ENCODE results near the gene AMBN. TPM values are rescaled to one million over a fixed set of nuclear protein-coding genes. Genes with fewer than 3 reads are reported as not detected.
"Not testable (repeated sequence)": the region's sequence is repeated elsewhere in the genome, so short reads cannot be mapped to it uniquely, and the experiment has no call there.

AMBN gene
- polyA plus RNA-seq, 10 donors: 0.08 TPM; not detected in 9

DNA sequence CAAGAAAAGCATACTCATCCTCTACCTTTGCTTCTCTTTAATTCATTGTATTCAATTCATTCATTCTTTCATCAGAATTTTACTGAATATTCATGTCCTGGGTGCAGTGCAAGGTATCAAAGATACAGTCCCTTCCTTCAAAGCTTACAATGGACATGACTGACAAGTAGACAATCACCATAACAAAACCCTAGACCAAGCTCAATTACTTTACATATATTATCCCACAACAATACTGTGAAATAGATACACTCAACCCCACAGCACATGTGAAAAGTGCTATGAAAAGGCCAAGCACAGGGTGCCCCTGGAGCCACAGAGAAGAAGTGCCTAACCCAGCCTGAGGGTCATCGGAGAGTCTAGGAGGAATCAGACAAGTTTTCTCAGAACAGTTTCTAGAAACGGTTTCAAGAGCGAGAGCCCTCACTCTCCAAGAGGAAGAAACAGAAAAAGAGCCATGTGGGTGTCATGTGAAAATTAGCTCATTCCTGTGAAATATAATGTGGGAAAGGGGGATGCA is 15.3 kb downstream of the AMBN start:
- no peak for DNase-seq

DNA sequence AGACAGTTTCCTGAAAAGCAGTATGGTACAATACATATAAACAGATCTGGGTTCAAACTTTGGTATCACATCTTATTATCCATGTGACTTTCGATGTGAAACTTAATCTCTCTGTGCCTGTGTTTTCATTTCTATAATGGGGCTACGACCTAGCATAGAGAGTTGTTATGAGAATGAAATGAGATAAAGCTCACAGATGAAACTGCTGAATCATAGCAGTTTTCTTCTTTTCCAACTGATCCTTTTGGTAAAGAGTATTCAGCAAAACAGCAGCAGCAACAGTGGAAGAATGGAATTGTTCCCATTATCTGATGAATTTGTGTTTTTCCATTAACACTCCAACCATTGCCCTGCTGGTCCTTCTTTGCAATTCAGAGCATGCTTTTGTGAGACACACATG is 16.3 kb downstream of the AMBN start:
- DNase-seq: no peak

DNA sequence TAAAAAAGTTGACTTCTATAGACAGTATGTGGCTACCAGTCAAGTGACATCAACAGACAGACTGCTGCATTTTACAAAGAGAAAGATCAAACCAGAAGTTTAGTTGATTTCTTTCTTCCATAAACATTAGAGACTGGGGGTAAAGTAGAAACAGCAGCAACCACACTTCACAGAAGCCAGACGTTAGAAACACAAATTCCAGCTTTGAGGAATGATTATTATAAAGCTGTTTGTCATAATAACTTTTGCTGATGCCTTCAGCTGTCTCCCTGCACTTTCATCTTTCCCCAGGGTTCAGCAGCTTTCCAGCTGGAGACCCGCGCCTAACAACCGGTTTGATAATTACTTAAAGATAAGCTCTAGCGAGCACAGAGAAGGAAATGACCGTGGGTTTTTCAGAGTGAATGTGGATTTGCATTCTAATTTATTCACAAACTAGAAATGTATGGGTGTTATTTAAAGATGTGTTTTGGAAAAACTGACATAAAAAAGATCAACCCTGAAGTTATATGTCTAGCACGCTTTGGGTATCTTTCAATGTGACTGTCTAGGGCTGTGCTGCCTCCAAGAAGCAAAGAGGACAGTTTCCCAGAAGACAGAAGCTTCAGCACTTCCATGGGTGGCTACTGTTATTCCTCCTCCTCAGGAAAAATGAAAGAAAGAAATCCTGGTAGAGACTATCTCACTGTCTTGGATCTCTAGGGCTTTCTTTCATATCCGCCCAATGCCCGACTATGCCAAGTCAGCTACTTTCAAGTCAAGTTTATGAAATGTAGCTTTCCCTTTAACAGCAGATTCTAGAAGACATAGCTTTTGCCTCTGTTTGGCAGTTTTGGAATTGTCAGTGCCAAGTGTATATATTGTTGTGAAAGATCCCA is 21.5 kb downstream of the AMBN start:
- DNase-seq: peak in 1 of 3 donors; percentile 12

DNA sequence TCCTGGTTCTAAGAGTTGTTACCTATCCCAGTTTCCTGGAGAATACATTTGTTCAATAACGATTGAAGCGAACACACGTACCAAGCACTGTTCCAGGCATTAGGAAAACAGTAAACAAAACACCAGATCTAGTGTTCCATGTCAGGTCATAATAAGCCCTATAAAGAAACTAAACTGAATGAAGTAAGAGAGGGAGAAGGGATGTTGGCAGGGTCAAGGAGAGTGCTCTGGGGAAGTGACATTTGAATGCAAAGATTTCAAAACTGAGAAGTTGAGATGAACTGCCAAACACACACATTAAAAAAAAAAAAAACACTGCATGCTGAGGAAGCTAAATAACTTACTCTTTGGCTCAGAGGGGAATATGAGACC is 22.1 kb downstream of the AMBN start:
- no peak for DNase-seq

DNA sequence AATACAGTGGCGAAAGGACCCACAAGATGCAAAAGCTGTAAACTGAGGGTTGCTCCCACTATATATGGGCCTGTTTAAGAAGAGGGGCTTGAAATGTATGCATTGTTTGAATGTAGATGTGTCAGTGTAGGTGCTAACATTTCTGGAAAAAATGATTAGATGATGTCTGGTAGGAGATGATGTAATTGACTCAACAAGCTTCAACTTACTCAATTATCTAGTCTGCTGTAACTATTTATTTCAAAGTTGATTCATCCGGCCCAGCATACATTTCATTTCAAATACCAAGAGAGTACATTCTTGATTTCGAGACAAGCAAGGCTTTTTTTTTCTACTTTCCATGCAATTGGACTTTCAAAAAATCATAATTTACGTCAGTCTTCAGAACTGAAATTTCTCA is 27.2 kb downstream of the AMBN start:
- DNase-seq: no peak

DNA sequence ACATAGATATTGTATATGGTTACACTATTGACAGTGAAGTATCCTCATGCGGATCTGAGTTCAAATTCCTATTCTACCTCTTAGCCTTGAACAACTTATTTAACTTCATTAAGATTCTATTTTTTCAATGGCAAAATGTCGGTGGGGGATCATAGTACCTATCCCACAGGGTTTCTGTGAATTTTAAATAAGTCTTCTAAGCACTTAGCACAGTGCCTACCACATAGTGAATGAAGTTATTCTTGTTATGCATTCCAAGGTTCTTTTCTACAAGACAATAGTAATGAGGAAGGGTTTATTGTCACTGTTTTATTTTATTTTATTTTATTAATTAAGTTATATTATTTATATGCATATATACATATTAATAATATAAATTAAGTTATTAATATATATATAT is 27.7 kb downstream of the AMBN start:
- DNase-seq: no peak

DNA sequence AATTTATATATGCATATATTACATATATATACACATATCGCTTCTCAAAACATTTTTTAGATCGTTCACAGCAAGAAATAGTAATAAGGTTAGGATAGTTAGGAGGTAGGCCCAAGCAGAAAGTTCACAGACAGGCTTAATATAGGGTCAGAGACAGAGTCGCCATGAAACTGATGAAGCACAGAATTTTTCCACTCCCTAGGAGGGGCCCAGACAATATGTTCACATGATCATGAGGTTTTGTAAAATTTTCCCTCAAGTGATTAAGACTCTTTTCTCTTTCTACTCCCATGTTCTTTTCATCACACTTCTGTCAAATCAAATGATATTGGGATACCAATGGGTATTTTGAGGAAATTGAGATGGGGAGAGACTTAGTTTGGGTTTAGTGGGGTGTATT is 31.3 kb downstream of the AMBN start:
- DNase-seq: no peak

DNA sequence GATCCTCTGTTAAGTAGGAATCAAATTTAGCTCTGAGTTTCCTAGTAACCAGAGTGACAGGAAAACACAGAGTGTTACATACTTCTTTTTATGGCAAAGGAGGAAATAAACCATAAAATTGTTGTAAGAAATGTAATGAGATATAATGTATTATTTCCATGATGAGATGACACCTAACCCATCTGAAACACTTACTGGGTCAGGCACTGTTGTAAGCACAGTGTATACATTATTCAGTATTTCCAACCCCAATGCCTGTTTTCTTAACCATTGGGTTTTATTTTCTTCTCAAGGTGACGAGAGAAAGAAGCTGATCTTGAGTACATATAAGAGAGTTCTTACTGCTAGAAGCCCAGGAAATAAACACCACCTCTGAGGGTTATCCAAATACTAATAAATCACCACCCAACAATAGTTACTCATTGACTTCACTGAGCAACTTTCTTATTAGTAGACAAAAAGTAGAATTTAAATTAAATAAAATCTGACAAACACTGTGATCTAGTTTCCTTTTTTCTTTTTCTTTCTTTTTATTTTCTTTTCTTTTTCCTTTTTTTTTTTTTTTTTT is 32.3 kb downstream of the AMBN start:
- no peak for DNase-seq

DNA sequence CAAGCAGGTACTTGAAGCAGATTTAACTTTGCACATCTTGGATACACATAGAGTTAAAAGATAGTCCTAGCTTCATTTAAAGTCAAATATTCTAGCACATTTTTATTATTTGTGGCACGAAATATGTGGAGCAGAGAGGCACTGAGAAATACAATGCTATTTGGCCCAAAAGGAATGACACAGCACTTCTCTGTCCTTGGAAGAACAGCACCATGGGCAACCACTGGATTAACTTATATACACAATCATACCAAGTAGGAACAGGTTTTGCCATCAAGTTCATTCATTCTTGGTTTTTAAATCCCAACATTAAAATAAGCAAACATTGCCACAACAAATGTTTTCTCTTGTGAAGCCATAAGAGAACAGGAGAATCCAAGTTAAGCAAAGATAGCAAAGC is 35.6 kb downstream of the AMBN start:
- no peak for DNase-seq

DNA sequence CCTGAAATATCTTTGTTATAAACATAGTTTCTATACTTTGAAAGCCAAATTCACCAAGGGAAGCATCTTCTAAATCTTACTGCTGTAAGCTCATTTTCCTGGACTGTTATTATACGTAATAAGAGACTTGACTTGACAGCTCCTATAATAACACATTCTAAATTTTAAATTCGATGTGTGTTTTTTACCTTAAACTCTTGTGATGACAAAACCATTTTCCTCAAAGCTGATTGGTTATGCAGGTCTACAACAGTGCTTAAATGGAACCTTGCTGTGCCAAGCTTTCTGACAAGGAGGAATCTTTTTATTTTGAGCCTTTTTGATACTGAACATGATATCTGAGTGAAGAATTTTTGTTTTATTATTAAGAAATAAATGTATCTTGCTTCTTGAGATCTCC is 36.4 kb downstream of the AMBN start, which contains the start of gene ENAM:
ENAM (plus strand) TSS at position 301 of the 400 bp plus-strand sequence. CDS start 757 bp downstream, outside the sequence.
- no peak for DNase-seq

DNA sequence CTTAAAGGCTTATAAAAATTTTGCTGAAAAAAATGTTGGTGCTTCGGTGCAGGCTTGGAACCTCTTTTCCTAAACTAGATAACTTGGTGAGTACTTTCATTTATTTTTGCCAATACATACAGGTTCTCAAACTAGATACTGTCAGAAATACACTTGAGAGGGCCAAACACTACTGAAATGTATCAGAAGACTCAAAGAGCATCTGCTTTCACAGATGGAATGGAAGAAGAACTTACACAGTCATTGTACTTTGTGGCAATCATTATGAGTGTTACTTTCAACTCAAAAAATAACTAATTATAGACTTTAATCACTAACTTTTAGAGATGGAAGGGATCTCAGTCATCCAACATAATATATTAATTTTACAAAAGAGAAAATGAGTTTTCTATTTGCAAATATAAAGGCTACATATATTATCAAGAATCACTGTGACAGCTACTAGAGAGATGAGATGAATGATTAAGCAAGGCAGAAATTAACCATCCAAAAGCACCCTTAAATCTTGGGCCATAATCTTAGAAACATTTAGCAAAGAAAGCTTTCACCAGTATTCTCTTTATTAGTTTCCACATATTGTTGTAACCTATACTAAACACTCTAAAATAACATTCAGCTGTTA is 37.5 kb downstream of the AMBN start:
- no peak for DNase-seq

DNA sequence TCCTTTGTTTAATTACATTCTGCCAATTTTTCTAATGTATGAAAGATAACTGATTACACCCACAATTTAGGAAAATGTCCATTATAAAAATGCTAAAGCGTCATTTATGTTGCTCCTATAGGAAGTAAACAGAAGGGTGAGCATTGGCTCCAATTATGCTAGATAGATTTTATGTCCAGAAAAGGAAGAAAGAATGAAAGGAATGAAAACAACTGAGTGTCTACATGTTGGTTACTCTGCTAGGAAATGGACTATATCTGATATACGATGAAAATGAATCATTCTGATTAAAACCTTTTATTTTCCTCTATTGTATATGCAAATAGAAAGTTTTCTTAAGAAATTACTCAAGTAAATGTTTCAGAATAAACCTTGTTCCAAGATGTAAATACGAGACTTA is 38.1 kb downstream of the AMBN start:
- no peak for DNase-seq

DNA sequence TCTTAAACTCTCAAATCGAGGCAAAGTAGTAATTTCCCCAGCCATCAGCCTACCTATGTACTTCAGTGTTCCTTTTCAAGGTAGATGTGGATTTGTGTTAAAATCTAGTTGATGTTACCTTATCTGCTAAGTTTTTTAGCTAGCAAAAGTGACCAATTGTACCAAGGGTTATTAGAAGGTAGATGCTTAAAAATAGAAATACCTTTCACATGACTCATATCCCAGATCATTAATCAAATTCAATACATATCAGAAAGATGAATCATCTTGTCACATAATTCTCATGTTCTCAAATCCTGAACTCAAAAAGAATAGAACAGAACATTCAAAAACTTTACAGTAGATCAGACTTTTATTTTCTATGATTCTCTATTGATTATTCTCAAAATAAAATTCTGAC is 40.0 kb downstream of the AMBN start:
- DNase-seq: peak in 1 of 3 donors; percentile 23

DNA sequence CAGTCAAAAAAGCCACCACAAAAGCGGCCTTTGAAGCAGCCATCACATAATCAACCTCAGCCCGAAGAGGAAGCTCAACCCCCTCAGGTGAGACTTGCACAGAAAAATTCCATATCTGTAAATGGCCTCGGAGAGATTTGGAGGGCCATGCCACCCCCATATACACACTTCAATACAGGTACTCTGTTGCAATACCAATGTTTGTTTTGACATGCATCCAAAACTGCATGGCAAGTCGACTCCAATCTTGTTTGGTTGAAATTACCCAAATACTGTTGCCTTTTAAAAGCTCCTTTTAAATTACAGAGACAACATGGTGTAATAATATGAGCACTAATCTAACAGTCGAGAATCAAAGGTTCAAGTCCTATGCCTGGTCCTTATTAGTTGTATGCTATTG is 42.4 kb downstream of the AMBN start:
- no peak for DNase-seq

DNA sequence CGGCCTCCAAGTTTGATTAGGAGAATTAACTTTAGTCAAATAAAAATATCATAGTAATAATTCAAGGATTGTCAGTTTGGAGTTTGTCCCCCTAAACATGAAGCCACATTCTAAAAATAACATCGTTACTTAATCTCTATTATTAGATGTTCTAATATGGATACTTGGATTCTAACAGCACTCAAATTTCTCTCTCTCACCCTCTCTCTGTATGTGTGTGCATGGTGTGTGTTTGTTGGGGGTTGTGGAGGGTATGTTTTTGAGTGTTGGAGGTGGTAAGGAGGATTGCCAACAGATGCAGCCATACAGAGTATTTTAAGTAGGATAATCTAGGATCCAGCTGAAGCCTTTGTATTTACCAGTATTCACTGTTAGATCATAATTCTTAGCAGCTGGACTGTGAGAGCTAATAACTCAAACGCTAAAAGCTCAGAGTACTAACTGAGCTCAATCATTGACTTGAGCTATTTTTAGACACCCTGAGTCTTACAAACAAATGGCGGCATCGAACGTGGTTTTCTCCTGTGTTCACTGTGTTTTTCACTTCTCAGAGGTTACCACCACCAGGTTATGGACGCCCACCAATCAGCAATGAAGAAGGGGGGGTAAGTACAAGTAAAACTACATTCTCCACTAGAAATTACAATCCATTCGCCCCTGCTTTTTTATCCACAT is 45.3 kb downstream of the AMBN start:
- DNase-seq: peak in 2 of 3 donors; percentile 13 to 14

DNA sequence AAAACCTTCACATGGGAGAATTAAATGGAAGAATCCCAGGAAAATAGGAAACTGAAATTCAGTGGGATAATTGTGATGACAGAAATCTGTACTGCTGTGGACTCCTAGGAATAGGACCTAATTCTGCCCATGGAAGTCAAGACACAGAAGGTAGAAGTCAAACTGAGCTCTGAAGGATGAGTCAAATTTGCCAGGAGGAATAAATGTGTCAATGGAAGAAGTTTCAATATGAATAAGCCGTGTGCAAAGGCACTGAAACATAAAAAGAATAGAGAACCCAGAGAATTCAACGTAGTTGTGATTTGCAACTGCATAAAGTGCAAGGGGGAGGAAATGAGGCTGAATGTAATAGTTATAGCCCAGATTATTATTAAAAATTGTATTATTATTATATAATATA is 48.1 kb downstream of the AMBN start:
- DNase-seq: no peak

DNA sequence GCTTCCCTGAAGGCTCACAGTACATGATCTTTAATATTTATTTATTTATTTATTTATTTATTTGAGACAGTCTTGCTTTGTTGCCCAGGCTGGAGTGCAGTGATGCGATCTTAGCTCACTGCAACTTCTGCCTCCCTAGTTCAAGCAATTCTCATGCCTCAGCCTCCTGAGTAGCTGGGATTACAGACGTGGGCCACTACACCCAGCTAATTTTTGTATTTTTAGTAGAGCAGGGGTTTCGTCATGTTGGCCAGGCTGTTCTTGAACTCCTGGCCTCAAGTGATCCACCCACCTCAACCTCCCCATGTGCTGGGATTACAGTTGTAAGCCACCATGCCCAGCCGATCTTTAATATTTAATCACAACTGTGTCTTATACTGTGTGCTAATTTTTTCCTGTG is 58.7 kb downstream of the AMBN start:
- not testable (repeated sequence) for DNase-seq

DNA sequence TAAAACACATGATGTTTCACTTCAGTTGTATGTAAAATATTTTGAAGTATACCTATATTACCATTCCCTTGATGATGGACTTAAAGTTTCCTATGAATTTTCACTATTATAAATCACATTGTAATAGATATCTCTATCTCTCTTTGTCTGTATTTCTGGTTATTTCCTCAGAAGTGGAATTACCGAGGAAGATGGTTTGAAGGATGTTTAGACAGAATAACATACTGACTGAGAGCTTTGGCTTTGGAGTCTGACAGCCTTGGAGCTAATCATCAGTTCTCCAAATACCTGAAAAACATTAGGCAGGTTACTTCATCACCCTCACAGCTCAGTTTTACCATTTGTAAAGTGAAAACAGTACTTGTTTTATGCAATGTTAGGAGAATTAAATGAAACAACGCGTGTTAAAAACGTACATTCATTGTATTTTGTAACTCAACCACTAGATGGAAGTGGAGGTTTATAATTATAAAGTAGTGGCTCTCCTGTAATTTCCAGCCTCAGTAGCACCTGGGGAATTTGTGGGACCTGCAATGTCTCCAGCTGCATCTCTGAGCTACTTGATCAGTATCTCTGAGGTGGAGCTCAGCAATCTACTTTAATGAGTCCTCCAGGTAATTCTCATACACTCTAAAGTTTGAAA is 59.9 kb downstream of the AMBN start:
- peak; percentile 16 to 56 (median 16) for DNase-seq

DNA sequence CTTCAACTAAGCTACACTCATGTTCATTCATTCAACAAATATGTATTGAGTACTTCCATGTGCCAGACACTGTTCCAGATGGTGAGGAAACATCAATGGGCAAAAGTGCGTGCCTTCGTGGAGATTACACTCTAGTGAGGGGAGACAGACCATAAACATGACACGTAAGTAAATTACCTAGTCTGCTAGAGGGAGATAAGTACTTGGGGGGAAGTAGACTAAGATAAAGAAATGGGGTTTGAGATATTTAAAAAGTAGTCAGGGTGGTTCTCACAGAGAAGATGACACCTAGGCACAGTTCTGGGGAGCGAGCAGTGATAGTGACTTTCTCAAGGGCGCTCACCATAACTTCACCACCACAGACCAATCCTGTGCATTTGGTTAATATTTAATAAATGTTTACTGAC is 62.6 kb downstream of the AMBN start:
- DNase-seq: no peak

Data from muscle of back (tissue), 11 donors.